Measurements from ENCODE around the gene KCNN4.

GRCh38 chr19:43812259-43812658 lies 31.5 kb upstream of the KCNN4 start:
- TF ChIP-seq POLR2A (IDR thresholded peaks at IDR 0.05) (no peak), CTCF (IDR thresholded peaks at IDR 0.05) (no peak)

Measured in heart left ventricle (tissue), 13 donors.